Lower leg skin (tissue), 3 donors: ENCODE results near the gene UBTF.

ENCODE experiments used
- POLR2A ChIP-seq, 2 donors: fragments of 450-650 bp; IDR thresholded peaks; one replicate each; pipeline ENCODE4 v1.6.1; 2016 to 2017; ENCODE audit warnings: antibody characterized with exemption in 2 of 2, mild to moderate bottlenecking in 1 of 2, moderate library complexity in 1 of 2
- TF ChIP-seq, protein P1 (sequence below), 3 donors: fragments of 450-650 bp; IDR thresholded peaks; one replicate each; pipeline ENCODE4 v1.5.1; 2016; ENCODE audit warnings: antibody characterized with exemption in 3 of 3, mild to moderate bottlenecking in 3 of 3, moderate library complexity in 2 of 3

DNA sequence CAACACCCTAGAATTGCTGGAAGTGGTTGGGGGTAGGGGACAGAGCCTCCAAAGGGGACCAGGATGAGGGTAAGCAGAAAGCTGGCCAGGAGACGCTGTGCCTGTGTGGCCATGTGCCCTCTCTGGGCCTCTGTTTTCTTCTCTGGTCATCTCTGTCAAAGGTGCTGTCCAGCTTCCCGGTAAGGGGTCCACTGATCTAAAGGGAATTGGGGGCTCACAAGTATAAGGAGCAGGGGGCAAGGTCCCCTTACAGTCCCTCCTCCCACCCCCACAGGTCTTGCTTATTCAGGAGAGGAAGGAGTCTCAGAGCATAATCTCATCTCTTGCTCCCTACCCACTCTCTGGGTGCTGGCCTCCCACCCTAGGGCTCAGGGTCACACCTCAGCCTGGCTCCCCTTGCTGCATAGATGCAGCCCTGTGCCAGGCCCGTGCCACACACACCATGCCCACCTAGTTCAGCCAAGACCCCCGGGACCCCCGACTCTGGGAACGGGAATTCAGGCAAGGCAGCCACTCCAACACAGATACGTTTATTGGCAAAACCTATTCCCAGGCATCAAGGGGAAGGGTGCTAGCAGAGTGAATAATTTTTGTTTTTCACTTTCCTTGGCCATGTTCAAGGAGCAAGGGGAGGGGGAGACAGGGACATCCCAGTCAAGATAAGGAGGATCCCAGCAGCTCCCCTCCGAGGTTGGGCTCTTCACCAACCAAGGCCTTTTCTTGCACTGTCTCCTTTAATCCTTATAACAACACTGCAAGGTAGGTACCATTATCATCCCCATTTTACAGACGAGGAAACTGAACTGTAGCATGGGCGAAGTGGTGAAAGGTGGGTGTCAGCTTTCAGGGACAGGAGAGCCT is 28.6 kb upstream of the UBTF start:
- TF ChIP-seq, protein P1, sequence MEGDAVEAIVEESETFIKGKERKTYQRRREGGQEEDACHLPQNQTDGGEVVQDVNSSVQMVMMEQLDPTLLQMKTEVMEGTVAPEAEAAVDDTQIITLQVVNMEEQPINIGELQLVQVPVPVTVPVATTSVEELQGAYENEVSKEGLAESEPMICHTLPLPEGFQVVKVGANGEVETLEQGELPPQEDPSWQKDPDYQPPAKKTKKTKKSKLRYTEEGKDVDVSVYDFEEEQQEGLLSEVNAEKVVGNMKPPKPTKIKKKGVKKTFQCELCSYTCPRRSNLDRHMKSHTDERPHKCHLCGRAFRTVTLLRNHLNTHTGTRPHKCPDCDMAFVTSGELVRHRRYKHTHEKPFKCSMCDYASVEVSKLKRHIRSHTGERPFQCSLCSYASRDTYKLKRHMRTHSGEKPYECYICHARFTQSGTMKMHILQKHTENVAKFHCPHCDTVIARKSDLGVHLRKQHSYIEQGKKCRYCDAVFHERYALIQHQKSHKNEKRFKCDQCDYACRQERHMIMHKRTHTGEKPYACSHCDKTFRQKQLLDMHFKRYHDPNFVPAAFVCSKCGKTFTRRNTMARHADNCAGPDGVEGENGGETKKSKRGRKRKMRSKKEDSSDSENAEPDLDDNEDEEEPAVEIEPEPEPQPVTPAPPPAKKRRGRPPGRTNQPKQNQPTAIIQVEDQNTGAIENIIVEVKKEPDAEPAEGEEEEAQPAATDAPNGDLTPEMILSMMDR (IDR thresholded peaks at IDR 0.05), result no peak
- TF ChIP-seq POLR2A (IDR thresholded peaks at IDR 0.05), result no peak
